Tracheal epithelial cell (primary cell): ENCODE results near the gene S100A7A. TPM values are rescaled to one million over a fixed set of nuclear protein-coding genes. Genes with fewer than 3 reads are reported as not detected.

Experiments used
- total RNA-seq: library from RNA; depleted of rRNA; stranded (reverse); fragments of >200 nt; gene quantifications from 2 replicates; pipeline ENCODE4 v1.2.1, GENCODE V29; 2014

S100A7A gene
- under 0.01 TPM in 1 of 2 replicates, not detected in the other for total RNA-seq

GRCh38 chr1:153415850-153416570 is at the start of gene S100A7A:
TSS of gene S100A7A (plus strand) at chr1:153416520. CDS start at chr1:153418083, 1,563 bp downstream.

GRCh38 chr1:153375511-153375910 is 40.8 kb upstream of the S100A7A start, which contains the start of gene S100A12:
TSS of gene S100A12 (minus strand) at chr1:153375621. CDS start at chr1:153374592, 1,029 bp downstream.

GRCh38 chr1:153390938-153391710 is 25.2 kb upstream of the S100A7A start, which contains the start of gene S100A8:
TSS of gene S100A8 (minus strand) at chr1:153391073. CDS start at chr1:153390535, 538 bp downstream.

GRCh38 chr1:153460551-153460950 is 44.2 kb downstream of the S100A7A start, which contains the start of gene S100A7:
TSS of gene S100A7 (minus strand) at chr1:153460651. CDS start at chr1:153459013, 1,638 bp downstream.

Other genes starting within 250 kb of the S100A7A start
- not detected in 2 replicates for gene LELP1, start 213.1 kb upstream of the S100A7A start, total RNA-seq
- not detected in 2 replicates for gene PRR9, start 198.9 kb upstream of the S100A7A start, total RNA-seq
- gene LORICRIN, start 156.8 kb upstream of the S100A7A start, total RNA-seq = not detected in 2 replicates
- 1.7 TPM in 1 of 2 replicates, not detected in the other for gene PGLYRP3, start 103.6 kb upstream of the S100A7A start, total RNA-seq
- 0.64 and 1.9 TPM in 2 replicates for gene PGLYRP4, start 67.7 kb upstream of the S100A7A start, total RNA-seq
- 302 and 949 TPM in 2 replicates for gene S100A9, start 58.7 kb upstream of the S100A7A start, total RNA-seq
- 1.7 TPM in 1 of 2 replicates, not detected in the other for gene S100A12, start 40.9 kb upstream of the S100A7A start, total RNA-seq
- 19.4 and 185 TPM in 2 replicates for gene S100A8, start 25.4 kb upstream of the S100A7A start, total RNA-seq
- gene S100A7, start 44.1 kb downstream of the S100A7A start, total RNA-seq = 1.4 TPM in 1 of 2 replicates, not detected in the other
- gene S100A6, start 119.5 kb downstream of the S100A7A start, total RNA-seq = 1,352 and 3,810 TPM in 2 replicates
- gene S100A5, start 124.4 kb downstream of the S100A7A start, total RNA-seq = 0.48 TPM in 1 of 2 replicates, not detected in the other
- gene S100A4, start 129.3 kb downstream of the S100A7A start, total RNA-seq = 44.8 and 55.4 TPM in 2 replicates
- 7.0 and 11.7 TPM in 2 replicates for gene S100A3, start 132.7 kb downstream of the S100A7A start, total RNA-seq
- 975 and 1,509 TPM in 2 replicates for gene S100A2, start 149.3 kb downstream of the S100A7A start, total RNA-seq
- gene S100A16, start 196.6 kb downstream of the S100A7A start, total RNA-seq = 969 and 1,207 TPM in 2 replicates
- gene S100A14, start 199.8 kb downstream of the S100A7A start, total RNA-seq = 685 and 1,926 TPM in 2 replicates
- 58.4 and 79.0 TPM in 2 replicates for gene S100A13, start 211.0 kb downstream of the S100A7A start, total RNA-seq
- not detected in 2 replicates for gene S100A1, start 211.9 kb downstream of the S100A7A start, total RNA-seq
- 20.5 and 30.1 TPM in 2 replicates for gene CHTOP, start 217.5 kb downstream of the S100A7A start, total RNA-seq
- 53.5 and 60.7 TPM in 2 replicates for gene SNAPIN, start 242.2 kb downstream of the S100A7A start, total RNA-seq